Neural cell (in vitro differentiated cells): Measurements from ENCODE around the gene TNNT3. TPM values are rescaled to one million over a fixed set of nuclear protein-coding genes. Genes with fewer than 3 reads are reported as not detected.

Experiments used
- H2AFZ ChIP-seq: fragments of 200-600, 300-800 bp; sonication (generic), shearing (Covaris generic); 2 replicates; pipeline ENCODE4 v1.6.0; 2014; ENCODE audit warnings: low read depth, mild to moderate bottlenecking, antibody characterized with exemption, low read length, moderate library complexity
- H3F3A ChIP-seq: fragments of 200-600 bp; shearing (Covaris generic); 2 replicates; pipeline ENCODE4 v1.6.1; 2016; ENCODE audit warnings: mild to moderate bottlenecking, moderate library complexity, mixed read lengths, antibody characterized with exemption, low read length; ENCODE audit not compliant: insufficient read depth, poor library complexity, severe bottlenecking
- H3K27ac ChIP-seq: fragments of 200-600, 300-800 bp; sonication (generic), shearing (Covaris generic); 2 replicates; pipeline ENCODE4 v1.5.1; 2014; ENCODE audit warnings: mild to moderate bottlenecking, low read length, moderate library complexity
- H3K27me3 ChIP-seq: fragments of 300-800, 200-600 bp; sonication (generic), shearing (Covaris generic); 2 replicates; pipeline ENCODE4 v1.6.0; 2014; ENCODE audit warnings: mild to moderate bottlenecking, low read depth, low read length, moderate library complexity; ENCODE audit not compliant: insufficient read depth
- H3K36me3 ChIP-seq: fragments of 300-800, 200-600 bp; sonication (generic), shearing (Covaris generic); 2 replicates; pipeline ENCODE4 v1.5.1; 2014; ENCODE audit warnings: mild to moderate bottlenecking, antibody characterized with exemption, low read length, moderate library complexity; ENCODE audit not compliant: insufficient read depth
- H3K4me2 ChIP-seq: fragments of 300-800, 200-600 bp; sonication (generic), shearing (Covaris generic); 2 replicates; pipeline ENCODE4 v1.6.0; 2014; ENCODE audit warnings: mild to moderate bottlenecking, low read length
- H3K4me3 ChIP-seq: fragments of 300-800, 200-600 bp; sonication (generic), shearing (Covaris generic); 2 replicates; pipeline ENCODE4 v1.5.1; 2014; ENCODE audit warnings: mild to moderate bottlenecking, low read length, moderate library complexity
- H3K79me2 ChIP-seq: fragments of 200-600 bp; shearing (Covaris generic); replicated peaks from 2 replicates; pipeline ENCODE4 v1.6.0; 2014; ENCODE audit warnings: mild to moderate bottlenecking, low read length, moderate library complexity; ENCODE audit not compliant: insufficient read depth
- H3K9ac ChIP-seq: fragments of 300-800, 200-600 bp; sonication (generic), shearing (Covaris generic); 2 replicates; pipeline ENCODE4 v1.6.1; 2016; ENCODE audit warnings: mild to moderate bottlenecking, low read length, mixed read lengths
- H3K9me2 ChIP-seq: fragments of 200-600 bp; shearing (Covaris generic); 2 replicates; pipeline ENCODE4 v1.6.1; 2016; ENCODE audit warnings: mild to moderate bottlenecking, low read length, mixed read lengths; ENCODE audit not compliant: insufficient read depth
- H3K9me3 ChIP-seq: fragments of 200-600, 300-800 bp; sonication (generic), shearing (Covaris generic); 2 replicates; pipeline ENCODE4 v1.6.1; 2016; ENCODE audit warnings: mild to moderate bottlenecking, mixed run types, low read length, moderate library complexity, mixed read lengths
- H4K20me1 ChIP-seq: fragments of 200-600 bp; shearing (Covaris generic); 2 replicates; pipeline ENCODE4 v1.6.1; 2016; ENCODE audit warnings: mild to moderate bottlenecking, mixed run types; ENCODE audit not compliant: insufficient read depth
- EP300 ChIP-seq: fragments of 450-650 bp; conservative IDR thresholded peaks from 2 replicates; pipeline ENCODE4 v1.6.1; 2014; ENCODE audit warnings: antibody characterized with exemption, mild to moderate bottlenecking, moderate library complexity; ENCODE audit not compliant: poor library complexity, severe bottlenecking
- EZH2 ChIP-seq: fragments of 200-600, 300-800 bp; shearing (Covaris generic), sonication (generic); IDR thresholded peaks from 2 replicates; pipeline ENCODE4 v1.6.1; 2014; ENCODE audit warnings: antibody characterized with exemption, low read length, borderline replicate concordance, mild to moderate bottlenecking; ENCODE audit not compliant: insufficient read depth, poor library complexity, severe bottlenecking
- MXI1 ChIP-seq: fragments of 450-650 bp; conservative IDR thresholded peaks from 2 replicates; pipeline ENCODE4 v1.6.1; 2014; ENCODE audit warnings: antibody characterized with exemption, mild to moderate bottlenecking; ENCODE audit not compliant: poor library complexity, severe bottlenecking
- POLR2AphosphoS5 ChIP-seq: IDR thresholded peaks from 2 replicates; pipeline ENCODE4 v1.6.1; 2012
- RAD21 ChIP-seq: fragments of 450-650 bp; conservative IDR thresholded peaks from 2 replicates; pipeline ENCODE4 v1.6.1; 2014; ENCODE audit warnings: antibody characterized with exemption, mild to moderate bottlenecking, moderate library complexity
- SMC3 ChIP-seq: fragments of 450-650 bp; conservative IDR thresholded peaks from 2 replicates; pipeline ENCODE4 v1.6.1; 2014; ENCODE audit warnings: antibody characterized with exemption, mild to moderate bottlenecking, moderate library complexity; ENCODE audit not compliant: poor library complexity
- TAF1 ChIP-seq: IDR thresholded peaks from 2 replicates; pipeline ENCODE4 v1.6.1; 2012; ENCODE audit warnings: low read depth
- polyA plus RNA-seq: library from polyadenylated mRNA; depleted of rRNA; stranded (reverse); fragments of >200 nt; gene quantifications from 2 replicates; pipeline ENCODE4 v1.2.3, GENCODE V29; 2014
- TF ChIP-seq, protein P1 (sequence below): fragments of 450-650 bp; IDR thresholded peaks from 2 replicates; pipeline ENCODE4 v1.5.1; 2014; ENCODE audit warnings: antibody characterized with exemption, mild to moderate bottlenecking, moderate library complexity; ENCODE audit not compliant: poor library complexity, severe bottlenecking
- TF ChIP-seq, protein P2 (sequence below): IDR thresholded peaks from 2 replicates; pipeline ENCODE4 v1.6.1; 2012; ENCODE audit warnings: borderline replicate concordance

The TNNT3 gene
- polyA plus RNA-seq, 1 donor from 2014 or later, result not detected

DNA sequence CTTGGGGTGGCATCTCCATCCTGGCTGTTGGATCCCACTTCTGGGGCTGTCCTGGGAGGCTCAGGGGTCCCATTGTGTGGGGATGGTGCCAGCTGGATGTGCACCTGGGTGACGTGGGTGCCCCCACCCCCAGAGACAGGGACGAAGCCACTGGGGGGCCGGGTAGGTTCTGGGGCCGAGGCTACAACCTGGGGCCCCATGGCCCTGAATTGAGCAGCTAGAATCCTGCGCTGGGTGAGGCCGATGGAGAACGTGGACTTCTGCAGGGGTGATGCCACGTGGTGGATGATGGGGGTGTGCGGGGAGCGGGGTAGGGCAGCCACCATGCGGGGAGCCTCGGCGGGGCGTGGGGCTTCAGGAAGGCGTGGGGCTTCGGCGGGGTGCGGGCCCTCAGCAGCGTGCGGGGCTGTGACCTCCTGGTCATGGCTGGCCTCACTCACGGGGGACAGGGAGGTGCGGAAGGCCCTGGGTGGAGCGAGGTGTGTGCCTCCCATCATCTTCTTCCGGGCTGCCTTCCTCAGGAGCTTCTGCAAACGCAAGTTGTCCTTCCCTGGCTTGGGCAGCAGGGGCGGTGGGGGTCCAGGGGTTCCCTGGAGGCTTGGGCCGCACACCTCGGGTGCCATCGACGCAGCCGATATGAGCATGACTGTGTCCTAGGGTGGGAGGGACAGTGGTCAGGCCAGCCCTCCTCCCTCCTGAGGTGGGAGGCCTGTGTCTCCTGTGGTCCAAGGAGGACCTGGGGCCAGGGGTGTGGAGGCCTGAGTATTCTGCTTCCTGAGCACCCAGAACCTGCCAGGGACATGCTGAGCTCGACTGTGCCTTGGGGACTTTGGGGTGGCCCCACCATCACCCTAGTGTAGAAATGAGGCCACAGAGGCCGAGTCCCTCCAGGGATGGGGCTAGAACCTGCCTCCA is 29.3 kb upstream of the TNNT3 start:
- Histone ChIP-seq H4K20me1 (no peaks in the 10 kb centered on the region), H3K27ac (no peak overlapping the region), H3K27me3 (no peaks in the 10 kb centered on the region)

DNA sequence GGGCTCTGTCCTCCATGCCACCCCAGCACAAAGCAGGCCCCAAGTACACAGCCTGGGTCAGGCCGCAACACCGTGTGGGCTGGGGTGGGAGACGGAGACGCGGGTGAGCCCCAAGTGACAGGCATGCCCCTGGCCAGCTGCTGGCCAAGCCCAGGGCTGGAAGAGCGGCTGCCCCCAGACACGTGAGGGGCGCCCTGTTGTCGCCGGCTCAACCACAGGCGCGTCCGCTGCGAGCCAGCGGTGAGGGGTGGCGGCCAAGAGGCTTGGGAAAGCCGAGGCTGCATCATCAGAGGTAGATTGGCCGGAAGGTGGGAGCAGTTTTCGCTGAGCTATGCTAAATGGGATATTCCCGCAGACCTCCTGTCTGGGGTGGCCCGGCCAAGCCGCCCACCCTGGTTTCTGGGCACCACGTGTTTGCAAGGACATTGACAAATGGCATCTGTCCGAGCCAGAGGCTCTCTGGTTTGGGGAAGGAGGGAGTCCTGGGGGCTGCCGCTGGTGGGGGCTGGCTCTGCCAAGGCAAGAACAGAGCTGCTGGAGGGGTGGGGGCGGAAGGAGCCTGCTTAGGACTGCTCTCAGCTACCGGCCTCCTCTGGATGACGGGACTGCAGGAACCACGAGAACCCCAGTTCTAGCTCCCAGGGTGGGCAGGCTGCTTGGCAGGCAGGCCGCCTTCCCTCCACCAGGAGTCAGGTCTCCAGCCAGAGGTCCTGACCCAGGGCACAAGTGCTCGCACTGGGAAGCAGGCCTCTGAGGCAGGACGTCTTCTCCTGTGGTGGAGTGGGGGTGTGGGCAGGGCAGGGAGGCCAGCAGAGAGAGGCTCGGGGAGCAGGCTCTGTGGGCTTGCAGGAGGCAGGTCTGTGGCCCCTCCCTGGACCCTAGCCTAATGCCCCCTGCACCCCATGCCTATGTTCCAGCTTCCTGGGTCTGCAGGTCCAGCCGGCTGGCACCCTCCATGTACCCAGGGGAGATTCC is 28.4 kb upstream of the TNNT3 start:
- H3K4me2 ChIP-seq, result no peak overlapping the region
- no peaks in the 10 kb centered on the region for H4K20me1 ChIP-seq
- H3K9ac ChIP-seq, result no peak overlapping the region
- H3K9me3 ChIP-seq, result no peaks in the 10 kb centered on the region
- no peak overlapping the region for H3K4me3 ChIP-seq
- no peak overlapping the region for H3K27ac ChIP-seq
- H3K27me3 ChIP-seq, result no peaks in the 10 kb centered on the region
- no peaks in the 10 kb centered on the region for H3K36me3 ChIP-seq
- no peaks in the 10 kb centered on the region for H3F3A ChIP-seq
- H3K9me2 ChIP-seq, result no peaks in the 10 kb centered on the region
- no peak overlapping the region for H2AFZ ChIP-seq
- no peaks in the 10 kb centered on the region for H3K79me2 ChIP-seq
- TF ChIP-seq, protein P1, sequence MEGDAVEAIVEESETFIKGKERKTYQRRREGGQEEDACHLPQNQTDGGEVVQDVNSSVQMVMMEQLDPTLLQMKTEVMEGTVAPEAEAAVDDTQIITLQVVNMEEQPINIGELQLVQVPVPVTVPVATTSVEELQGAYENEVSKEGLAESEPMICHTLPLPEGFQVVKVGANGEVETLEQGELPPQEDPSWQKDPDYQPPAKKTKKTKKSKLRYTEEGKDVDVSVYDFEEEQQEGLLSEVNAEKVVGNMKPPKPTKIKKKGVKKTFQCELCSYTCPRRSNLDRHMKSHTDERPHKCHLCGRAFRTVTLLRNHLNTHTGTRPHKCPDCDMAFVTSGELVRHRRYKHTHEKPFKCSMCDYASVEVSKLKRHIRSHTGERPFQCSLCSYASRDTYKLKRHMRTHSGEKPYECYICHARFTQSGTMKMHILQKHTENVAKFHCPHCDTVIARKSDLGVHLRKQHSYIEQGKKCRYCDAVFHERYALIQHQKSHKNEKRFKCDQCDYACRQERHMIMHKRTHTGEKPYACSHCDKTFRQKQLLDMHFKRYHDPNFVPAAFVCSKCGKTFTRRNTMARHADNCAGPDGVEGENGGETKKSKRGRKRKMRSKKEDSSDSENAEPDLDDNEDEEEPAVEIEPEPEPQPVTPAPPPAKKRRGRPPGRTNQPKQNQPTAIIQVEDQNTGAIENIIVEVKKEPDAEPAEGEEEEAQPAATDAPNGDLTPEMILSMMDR, result no peak
- TF ChIP-seq POLR2AphosphoS5 (no peak), TAF1 (no peak), EP300 (no peak), RAD21 (no peak)
- TF ChIP-seq, protein P2, sequence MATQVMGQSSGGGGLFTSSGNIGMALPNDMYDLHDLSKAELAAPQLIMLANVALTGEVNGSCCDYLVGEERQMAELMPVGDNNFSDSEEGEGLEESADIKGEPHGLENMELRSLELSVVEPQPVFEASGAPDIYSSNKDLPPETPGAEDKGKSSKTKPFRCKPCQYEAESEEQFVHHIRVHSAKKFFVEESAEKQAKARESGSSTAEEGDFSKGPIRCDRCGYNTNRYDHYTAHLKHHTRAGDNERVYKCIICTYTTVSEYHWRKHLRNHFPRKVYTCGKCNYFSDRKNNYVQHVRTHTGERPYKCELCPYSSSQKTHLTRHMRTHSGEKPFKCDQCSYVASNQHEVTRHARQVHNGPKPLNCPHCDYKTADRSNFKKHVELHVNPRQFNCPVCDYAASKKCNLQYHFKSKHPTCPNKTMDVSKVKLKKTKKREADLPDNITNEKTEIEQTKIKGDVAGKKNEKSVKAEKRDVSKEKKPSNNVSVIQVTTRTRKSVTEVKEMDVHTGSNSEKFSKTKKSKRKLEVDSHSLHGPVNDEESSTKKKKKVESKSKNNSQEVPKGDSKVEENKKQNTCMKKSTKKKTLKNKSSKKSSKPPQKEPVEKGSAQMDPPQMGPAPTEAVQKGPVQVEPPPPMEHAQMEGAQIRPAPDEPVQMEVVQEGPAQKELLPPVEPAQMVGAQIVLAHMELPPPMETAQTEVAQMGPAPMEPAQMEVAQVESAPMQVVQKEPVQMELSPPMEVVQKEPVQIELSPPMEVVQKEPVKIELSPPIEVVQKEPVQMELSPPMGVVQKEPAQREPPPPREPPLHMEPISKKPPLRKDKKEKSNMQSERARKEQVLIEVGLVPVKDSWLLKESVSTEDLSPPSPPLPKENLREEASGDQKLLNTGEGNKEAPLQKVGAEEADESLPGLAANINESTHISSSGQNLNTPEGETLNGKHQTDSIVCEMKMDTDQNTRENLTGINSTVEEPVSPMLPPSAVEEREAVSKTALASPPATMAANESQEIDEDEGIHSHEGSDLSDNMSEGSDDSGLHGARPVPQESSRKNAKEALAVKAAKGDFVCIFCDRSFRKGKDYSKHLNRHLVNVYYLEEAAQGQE, result no peak

More for the DNA sequence above, 29.3 kb upstream of the TNNT3 start:
- no peaks in the 10 kb centered on the region for H3K79me2 ChIP-seq
- no peak overlapping the region for H3K9ac ChIP-seq
- H3K9me2 ChIP-seq, result no peaks in the 10 kb centered on the region
- no peak overlapping the region for H2AFZ ChIP-seq
- no peaks in the 10 kb centered on the region for H3F3A ChIP-seq
- TF ChIP-seq TAF1 (no peak), SMC3 (no peak), POLR2AphosphoS5 (no peak), EP300 (no peak), MXI1 (no peak), EZH2 (no peak), RAD21 (no peak)
- TF ChIP-seq, protein P2, result no peak
- TF ChIP-seq, protein P1, result no peak
- H3K9me3 ChIP-seq, result no peaks in the 10 kb centered on the region
- no peaks in the 10 kb centered on the region for H3K36me3 ChIP-seq
- no peak overlapping the region for H3K4me3 ChIP-seq
- no peak overlapping the region for H3K4me2 ChIP-seq
